PFSK-1 (cell line): Measurements from ENCODE around the gene TNFRSF21.

Experiments
- REST ChIP-seq, 2 experiments: IDR thresholded peaks; 2 replicates each; pipeline versions ENCODE4 v1.6.1 to v1.8.0; 2011 to 2012; ENCODE audit warnings: low read depth in 2 of 2, low read length in 2 of 2, control low read depth in 1 of 2, inconsistent platforms in 1 of 2, mild to moderate bottlenecking in 1 of 2, moderate library complexity in 1 of 2; ENCODE audit not compliant: insufficient read depth in 1 of 2
- SIN3A ChIP-seq: IDR thresholded peaks from 2 replicates; pipeline ENCODE4 v1.6.1; 2012; ENCODE audit warnings: mild to moderate bottlenecking, low read length, moderate library complexity, borderline replicate concordance; ENCODE audit not compliant: insufficient read depth

- TF ChIP-seq SIN3A (no peak), REST (IDR thresholded peaks at IDR 0.05; ENCODE audit: insufficient read depth in 1 of 2, low read depth in 2 of 2, low read length in 2 of 2) (no peak)
Observed at GRCh38 chr6:47247227-47247797, 62.4 kb downstream of the TNFRSF21 start.
